ENCODE data around the gene RPS6KB1.

- TF ChIP-seq EP300 (IDR thresholded peaks at IDR 0.05; ENCODE audit: low read length) (no peak), E2F5 (CRISPR knock-in tag; IDR thresholded peaks at IDR 0.05) (no peak), CTCF (IDR thresholded peaks at IDR 0.05 in 2 of 3, conservative IDR thresholded peaks at IDR 0.05 in 1 of 3; ENCODE audit: insufficient read depth in 2 of 3, low read depth in 1 of 3, low read length in 3 of 3) (no peak)
Observed at GRCh38 chr17:59869941-59870218, 23.0 kb upstream of the RPS6KB1 start.
